ENCODE results near the gene FBLIM1. TPM values are rescaled to one million over a fixed set of nuclear protein-coding genes. Genes with fewer than 3 reads are reported as not detected.

The FBLIM1 gene
- total RNA-seq, 1 experiment from 2014 or later, result 6.0 TPM

DNA sequence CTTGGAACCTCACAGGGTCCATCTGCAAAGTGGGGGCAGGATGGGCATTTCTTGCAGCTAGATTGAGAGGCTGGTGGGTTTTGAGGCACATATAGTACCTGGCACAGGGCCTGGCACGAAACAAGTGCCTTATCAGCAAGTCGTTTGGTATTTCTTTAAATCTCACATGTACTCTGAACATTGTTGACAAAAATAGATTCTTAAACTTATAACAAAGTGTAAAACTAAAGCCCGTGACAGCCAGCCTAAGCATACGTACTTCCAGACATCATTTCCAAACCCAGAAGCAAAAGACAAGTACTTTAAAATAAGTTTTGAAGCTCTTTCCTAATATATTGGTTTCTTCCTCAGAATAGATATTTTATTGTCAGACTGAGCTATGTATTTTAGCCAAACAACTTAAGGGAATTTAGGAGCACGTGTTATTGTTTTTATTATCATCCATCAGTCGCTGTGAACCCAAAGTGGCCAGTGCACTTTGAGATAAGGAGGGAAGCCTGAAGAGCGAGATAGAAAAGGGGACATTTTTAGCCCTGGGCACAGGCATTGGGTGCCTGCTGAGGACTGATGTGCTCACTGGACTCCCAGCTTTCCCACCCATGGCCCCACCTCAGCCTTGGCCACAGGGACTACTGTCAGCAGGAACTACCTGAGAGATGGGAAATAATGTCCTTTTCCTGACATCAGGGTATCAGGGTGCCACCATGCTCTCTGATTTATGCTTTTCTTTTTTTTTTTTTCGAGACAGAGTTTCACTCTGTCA lies 3.0 kb downstream of the FBLIM1 start (continued):
- TF ChIP-seq YY1 (IDR thresholded peaks at IDR 0.05; ENCODE audit: extremely low read depth, insufficient replicate concordance, low read depth, low read length) (no peak), POLR2AphosphoS5 (IDR thresholded peaks at IDR 0.05; ENCODE audit: low read depth, low read length) (no peak), FOSL1 (IDR thresholded peaks at IDR 0.05; ENCODE audit: low read depth) (no peak), JUND (IDR thresholded peaks at IDR 0.05) (no peak)
- TF ChIP-seq, protein P1, sequence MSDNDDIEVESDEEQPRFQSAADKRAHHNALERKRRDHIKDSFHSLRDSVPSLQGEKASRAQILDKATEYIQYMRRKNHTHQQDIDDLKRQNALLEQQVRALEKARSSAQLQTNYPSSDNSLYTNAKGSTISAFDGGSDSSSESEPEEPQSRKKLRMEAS (IDR thresholded peaks at IDR 0.05), result no peak
- TF ChIP-seq, protein P2, sequence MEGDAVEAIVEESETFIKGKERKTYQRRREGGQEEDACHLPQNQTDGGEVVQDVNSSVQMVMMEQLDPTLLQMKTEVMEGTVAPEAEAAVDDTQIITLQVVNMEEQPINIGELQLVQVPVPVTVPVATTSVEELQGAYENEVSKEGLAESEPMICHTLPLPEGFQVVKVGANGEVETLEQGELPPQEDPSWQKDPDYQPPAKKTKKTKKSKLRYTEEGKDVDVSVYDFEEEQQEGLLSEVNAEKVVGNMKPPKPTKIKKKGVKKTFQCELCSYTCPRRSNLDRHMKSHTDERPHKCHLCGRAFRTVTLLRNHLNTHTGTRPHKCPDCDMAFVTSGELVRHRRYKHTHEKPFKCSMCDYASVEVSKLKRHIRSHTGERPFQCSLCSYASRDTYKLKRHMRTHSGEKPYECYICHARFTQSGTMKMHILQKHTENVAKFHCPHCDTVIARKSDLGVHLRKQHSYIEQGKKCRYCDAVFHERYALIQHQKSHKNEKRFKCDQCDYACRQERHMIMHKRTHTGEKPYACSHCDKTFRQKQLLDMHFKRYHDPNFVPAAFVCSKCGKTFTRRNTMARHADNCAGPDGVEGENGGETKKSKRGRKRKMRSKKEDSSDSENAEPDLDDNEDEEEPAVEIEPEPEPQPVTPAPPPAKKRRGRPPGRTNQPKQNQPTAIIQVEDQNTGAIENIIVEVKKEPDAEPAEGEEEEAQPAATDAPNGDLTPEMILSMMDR (IDR thresholded peaks at IDR 0.05 in 2 of 3, conservative IDR thresholded peaks at IDR 0.05 in 1 of 3; ENCODE audit: borderline replicate concordance in 1 of 3, insufficient read depth in 1 of 3, low read depth in 2 of 3, low read length in 2 of 3), result no peak

DNA sequence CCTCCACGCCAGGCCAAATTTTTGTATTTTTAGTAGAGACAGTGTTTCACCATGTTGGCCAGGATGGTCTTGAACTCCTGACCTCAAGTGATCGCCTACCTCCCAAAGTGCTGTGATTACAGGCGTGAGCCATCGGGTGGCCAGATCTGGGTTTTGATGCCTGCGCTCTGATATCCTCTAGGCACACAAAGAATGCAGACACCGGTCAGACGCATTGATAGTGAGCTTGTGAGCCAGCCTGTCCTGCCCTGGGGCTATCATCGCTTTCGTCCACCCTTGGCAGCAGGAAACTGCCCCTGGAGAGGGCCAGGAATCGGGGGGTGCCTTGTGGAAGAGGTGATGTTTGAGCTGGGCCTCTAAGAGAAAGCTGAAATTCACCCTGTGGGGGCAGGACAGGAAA lies 4.0 kb downstream of the FBLIM1 start:
- peak; percentile 65 for ATAC-seq
- CTCF ChIA-PET, result interaction anchor here (0.9 kb wide), 1 partner anchor 29 kb away, joined by 3 read pairs; no protein-coding TSS in a partner anchor
- Histone ChIP-seq H2AFZ (ENCODE audit: low read depth, low read length, poor library complexity, severe bottlenecking) (no peak overlapping the region), H3K4me2 (ENCODE audit: low read length) (no peak overlapping the region), H3K27me3 (ENCODE audit: insufficient read depth, low read length) (no peaks in the 10 kb centered on the region), H3K9ac (ENCODE audit: low read length) (no peak overlapping the region), H3K27ac (ENCODE audit: low read depth, low read length) (no peak overlapping the region), H4K20me1 (ENCODE audit: insufficient read depth) (no peaks in the 10 kb centered on the region), H3K9me2 (ENCODE audit: insufficient read depth) (no peaks in the 10 kb centered on the region), H3K79me2 (ENCODE audit: insufficient read depth, low read length) (no peaks in the 10 kb centered on the region), H3K4me3 (replicated peaks in 1 of 2; ENCODE audit: low read depth in 1 of 2, low read length in 2 of 2) (no peak overlapping the region), H3K36me3 (ENCODE audit: control insufficient read depth in 1 of 2, insufficient read depth in 2 of 2, low read length in 2 of 2) (no peaks in the 10 kb centered on the region), H3K4me1 (ENCODE audit: control insufficient read depth in 1 of 2, insufficient read depth in 2 of 2, low read length in 2 of 2) (peaks cover 8 to 22% of the 10 kb centered on the region in 2 experiments; a peak in 3 of 4 replicates), H3K9me3 (ENCODE audit: control insufficient read depth in 1 of 2, insufficient read depth in 1 of 2, low read depth in 1 of 2, low read length in 2 of 2) (no peaks in the 10 kb centered on the region)
- POLR2A ChIA-PET, result interaction anchor here (0.7 kb wide), 1 partner anchor 313 kb away, joined by 3 read pairs; no protein-coding TSS in a partner anchor
- intact Hi-C loops (cut with micrococcal nuclease), result no loop called here
- BruUV-seq (replicated peaks), result no TSS peak
- DNase-seq (ENCODE audit: low read depth, low spot score), result no peak
- RAD21 ChIA-PET (ENCODE audit: low non-redundant PET in 1 of 2, low total read pairs in 2 of 2, uncharacterized antibody in 2 of 2, unreplicated experiment in 2 of 2), result no interaction called here
- TF ChIP-seq POLR2AphosphoS5 (IDR thresholded peaks at IDR 0.05; ENCODE audit: low read depth, low read length), result no peak
- TF ChIP-seq, protein P3, sequence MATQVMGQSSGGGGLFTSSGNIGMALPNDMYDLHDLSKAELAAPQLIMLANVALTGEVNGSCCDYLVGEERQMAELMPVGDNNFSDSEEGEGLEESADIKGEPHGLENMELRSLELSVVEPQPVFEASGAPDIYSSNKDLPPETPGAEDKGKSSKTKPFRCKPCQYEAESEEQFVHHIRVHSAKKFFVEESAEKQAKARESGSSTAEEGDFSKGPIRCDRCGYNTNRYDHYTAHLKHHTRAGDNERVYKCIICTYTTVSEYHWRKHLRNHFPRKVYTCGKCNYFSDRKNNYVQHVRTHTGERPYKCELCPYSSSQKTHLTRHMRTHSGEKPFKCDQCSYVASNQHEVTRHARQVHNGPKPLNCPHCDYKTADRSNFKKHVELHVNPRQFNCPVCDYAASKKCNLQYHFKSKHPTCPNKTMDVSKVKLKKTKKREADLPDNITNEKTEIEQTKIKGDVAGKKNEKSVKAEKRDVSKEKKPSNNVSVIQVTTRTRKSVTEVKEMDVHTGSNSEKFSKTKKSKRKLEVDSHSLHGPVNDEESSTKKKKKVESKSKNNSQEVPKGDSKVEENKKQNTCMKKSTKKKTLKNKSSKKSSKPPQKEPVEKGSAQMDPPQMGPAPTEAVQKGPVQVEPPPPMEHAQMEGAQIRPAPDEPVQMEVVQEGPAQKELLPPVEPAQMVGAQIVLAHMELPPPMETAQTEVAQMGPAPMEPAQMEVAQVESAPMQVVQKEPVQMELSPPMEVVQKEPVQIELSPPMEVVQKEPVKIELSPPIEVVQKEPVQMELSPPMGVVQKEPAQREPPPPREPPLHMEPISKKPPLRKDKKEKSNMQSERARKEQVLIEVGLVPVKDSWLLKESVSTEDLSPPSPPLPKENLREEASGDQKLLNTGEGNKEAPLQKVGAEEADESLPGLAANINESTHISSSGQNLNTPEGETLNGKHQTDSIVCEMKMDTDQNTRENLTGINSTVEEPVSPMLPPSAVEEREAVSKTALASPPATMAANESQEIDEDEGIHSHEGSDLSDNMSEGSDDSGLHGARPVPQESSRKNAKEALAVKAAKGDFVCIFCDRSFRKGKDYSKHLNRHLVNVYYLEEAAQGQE (IDR thresholded peaks at IDR 0.05; ENCODE audit: low read depth), result no peak
- TF ChIP-seq SRF (IDR thresholded peaks at IDR 0.05; ENCODE audit: low read depth), result no peak
- TF ChIP-seq SP1 (IDR thresholded peaks at IDR 0.05; ENCODE audit: low read depth), result no peak
- TF ChIP-seq EGR1 (IDR thresholded peaks at IDR 0.05; ENCODE audit: low read depth), result no peak
- TF ChIP-seq SIN3A (IDR thresholded peaks at IDR 0.05; ENCODE audit: low read depth), result no peak
- TF ChIP-seq, protein P4, sequence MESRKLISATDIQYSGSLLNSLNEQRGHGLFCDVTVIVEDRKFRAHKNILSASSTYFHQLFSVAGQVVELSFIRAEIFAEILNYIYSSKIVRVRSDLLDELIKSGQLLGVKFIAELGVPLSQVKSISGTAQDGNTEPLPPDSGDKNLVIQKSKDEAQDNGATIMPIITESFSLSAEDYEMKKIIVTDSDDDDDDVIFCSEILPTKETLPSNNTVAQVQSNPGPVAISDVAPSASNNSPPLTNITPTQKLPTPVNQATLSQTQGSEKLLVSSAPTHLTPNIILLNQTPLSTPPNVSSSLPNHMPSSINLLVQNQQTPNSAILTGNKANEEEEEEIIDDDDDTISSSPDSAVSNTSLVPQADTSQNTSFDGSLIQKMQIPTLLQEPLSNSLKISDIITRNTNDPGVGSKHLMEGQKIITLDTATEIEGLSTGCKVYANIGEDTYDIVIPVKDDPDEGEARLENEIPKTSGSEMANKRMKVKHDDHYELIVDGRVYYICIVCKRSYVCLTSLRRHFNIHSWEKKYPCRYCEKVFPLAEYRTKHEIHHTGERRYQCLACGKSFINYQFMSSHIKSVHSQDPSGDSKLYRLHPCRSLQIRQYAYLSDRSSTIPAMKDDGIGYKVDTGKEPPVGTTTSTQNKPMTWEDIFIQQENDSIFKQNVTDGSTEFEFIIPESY (IDR thresholded peaks at IDR 0.05; ENCODE audit: extremely low read depth, insufficient replicate concordance, low read length), result no peak
- TF ChIP-seq CBX3 (IDR thresholded peaks at IDR 0.05; ENCODE audit: low read depth), result no peak
- TF ChIP-seq, protein P1 (IDR thresholded peaks at IDR 0.05), result no peak

Measured in HCT116 (cell line).